Kidney (tissue), 14 donors: Measurements from ENCODE around the gene PRR22. TPM values are rescaled to one million over a fixed set of nuclear protein-coding genes. Genes with fewer than 3 reads are reported as not detected.
A peak's percentile ranks its signal among the peaks of the same experiment; 100 is the strongest.

Experiments
- DNase-seq, 5 donors: peaks; one replicate each; pipeline ENCODE4 v3.0.0-alpha.2; 2013 to 2020
- FAIRE-seq: peaks from 2 replicates; lab custom pipeline; 2012; peaks lifted over from hg19 to GRCh38; lab: Jason Lieb, UNC
- H3K27ac ChIP-seq, 2 donors: one replicate each; pipeline ENCODE4 v1.7.0; 2013; ENCODE audit warnings: low read depth in 2 of 2, low read length in 2 of 2, inconsistent platforms in 1 of 2
- H3K27me3 ChIP-seq: one replicate; pipeline ENCODE4 v1.7.1; 2013; ENCODE audit warnings: low read length, inconsistent platforms; ENCODE audit not compliant: control insufficient read depth, insufficient read depth
- H3K36me3 ChIP-seq, 3 donors: one replicate each; pipeline versions ENCODE4 v1.7.0 to v1.7.1; 2013; ENCODE audit warnings: low read length in 3 of 3, control low read depth in 1 of 3, inconsistent platforms in 1 of 3; ENCODE audit not compliant: insufficient read depth in 3 of 3, control insufficient read depth in 2 of 3
- H3K4me1 ChIP-seq, 3 donors: one replicate each; pipeline versions ENCODE4 v1.7.0 to v1.7.1; 2013; ENCODE audit warnings: low read length in 3 of 3, inconsistent platforms in 1 of 3, low read depth in 1 of 3; ENCODE audit not compliant: control insufficient read depth in 2 of 3, insufficient read depth in 2 of 3
- H3K4me3 ChIP-seq, 3 donors: one replicate each; pipeline versions ENCODE4 v1.7.0 to v1.8.1; 2013; ENCODE audit warnings: low read length in 3 of 3, control low read depth in 1 of 3, inconsistent platforms in 1 of 3
- H3K9ac ChIP-seq, 3 donors: one replicate each; pipeline versions ENCODE4 v1.7.0 to v1.7.1; 2013; ENCODE audit warnings: low read length in 3 of 3, control low read depth in 1 of 3, inconsistent platforms in 1 of 3
- H3K9me3 ChIP-seq, 3 donors: one replicate each; pipeline versions ENCODE4 v1.7.0 to v1.7.1; 2013; ENCODE audit warnings: low read length in 3 of 3, control low read depth in 1 of 3, inconsistent platforms in 1 of 3; ENCODE audit not compliant: control insufficient read depth in 2 of 3, insufficient read depth in 1 of 3
- CTCF ChIP-seq: IDR thresholded peaks from 3 replicates; pipeline ENCODE4 v1.5.1; 2012; ENCODE audit warnings: mild to moderate bottlenecking, moderate library complexity, borderline replicate concordance; ENCODE audit not compliant: insufficient read depth; ENCODE audit errors: extremely low read depth
- intact Hi-C: fragments of 100-400 bp; cut with DNase I; formaldehyde crosslinking; loops from one replicate; pipeline ENCODE4 v1.11.1; 2022
- polyA plus RNA-seq: library from polyadenylated mRNA; stranded (reverse); fragments of 350-450 nt; fragmentation: Illumina TruSeq; extraction: RNeasy Lipid Tissue Mini Kit (QIAGEN cat#74804); gene quantifications from one replicate; pipeline ENCODE4 v1.2.3, GENCODE V29; 2014; ENCODE audit warnings: low read depth, low replicate concordance; ENCODE audit not compliant: insufficient read depth
- total RNA-seq: library from RNA; stranded (reverse); fragmentation: NEBNext Ultra II Directional; extraction: Animal tissue kit (Norgen Biotek cat#: 25700); gene quantifications from one replicate; pipeline ENCODE4 v1.2.1, GENCODE V29; 2021
- donor health status: control.
- donor health status: control.
- donor health status: control.
- donor health status: control.
- donor health status: control.
- donor health status: DM: yes; HTN: yes; CAD: no.
- donor health status: Normal renal cell carcinoma (clear cell type).

The PRR22 gene
- total and polyA plus RNA-seq, 2 donors from 2014 or later: 4.1 to 4.2 TPM

- peaks cover 0 to 10% (median 0%) of the 10 kb centered on the region in 3 donors for H3K4me1 ChIP-seq
- no peaks in the 10 kb centered on the region for H3K9me3 ChIP-seq
- H3K27me3 ChIP-seq: no peaks in the 10 kb centered on the region
- H3K9ac ChIP-seq: no peak overlapping the region
- H3K36me3 ChIP-seq: no peaks in the 10 kb centered on the region
- FAIRE-seq (no peak), DNase-seq (no peak)
- H3K4me3 ChIP-seq: no peak overlapping the region
- no peak overlapping the region for H3K27ac ChIP-seq
- intact Hi-C loops: loop anchor here (10.0 kb wide), 1 partner anchor 91 kb away; no protein-coding TSS in a partner anchor
- no peak for TF ChIP-seq CTCF
These were observed 18.9 kb upstream of the PRR22 start for GRCh38 chr19:5803441-5803751.

GRCh38 chr19:5801796-5802619, 17.5 kb upstream of the PRR22 start:
- Histone ChIP-seq H3K27ac (no peak overlapping the region), H3K27me3 (no peaks in the 10 kb centered on the region), H3K9ac (no peak overlapping the region), H3K36me3 (no peaks in the 10 kb centered on the region), H3K4me3 (no peak overlapping the region), H3K4me1 (peaks cover 0 to 10% (median 0%) of the 10 kb centered on the region in 3 donors), H3K9me3 (no peaks in the 10 kb centered on the region)
- no peak for FAIRE-seq
- no peak for TF ChIP-seq CTCF
- DNase-seq: peak; percentile 73 to 92 (median 86)
- intact Hi-C loops: loop anchor here (10.0 kb wide), 1 partner anchor 93 kb away; no protein-coding TSS in a partner anchor

GRCh38 chr19:5800361-5801270, 16.1 kb upstream of the PRR22 start:
- TF ChIP-seq CTCF: no peak
- Histone ChIP-seq H3K4me1 (peaks cover 0 to 10% (median 0%) of the 10 kb centered on the region in 3 donors), H3K9ac (no peak overlapping the region), H3K27me3 (no peaks in the 10 kb centered on the region), H3K27ac (no peak overlapping the region), H3K9me3 (no peaks in the 10 kb centered on the region), H3K36me3 (no peaks in the 10 kb centered on the region), H3K4me3 (no peak overlapping the region)
- no peak for DNase-seq
- intact Hi-C loops: loop anchor here (10.0 kb wide), 1 partner anchor 94 kb away; no protein-coding TSS in a partner anchor
- no peak for FAIRE-seq
